ENCODE data around the gene MLST8. TPM values are rescaled to one million over a fixed set of nuclear protein-coding genes. Genes with fewer than 3 reads are reported as not detected.

Gene MLST8
- 35.7 and 38.7 TPM in 2 replicates for total RNA-seq

GRCh38 chr16:2205104-2205966 lies at the start of gene MLST8:
TSS of gene MLST8 (plus strand) at chr16:2205454. CDS start at chr16:2206086, 632 bp downstream.
- Mint-ChIP-seq H3K27ac (peak within 1 kb of the TSS; percentile 86), H3K4me3 (peak within 1 kb of the TSS; percentile 84), H3K4me1 (peaks cover 19% of the 10 kb centered on the region), H3K36me3 (ENCODE audit: low read depth) (peaks cover 26% of the 10 kb centered on the region), H3K9me3 (no peaks in the 10 kb centered on the region), H3K27me3 (no peaks in the 10 kb centered on the region)
- ChIA-PET POLR2A (interaction anchor here (0.9 to 5.8 kb wide), 11 partner anchors 10 to 247 kb away, joined by 3 to 62 read pairs (median 4); partner anchors contain the start of genes ECI1, NPW, NTHL1 and PGP), CTCF (interaction anchor here (0.9 to 1.0 kb wide), 2 partner anchors 9 to 46 kb away, joined by 3 read pairs; partner anchors contain the start of genes CASKIN1 and ECI1)
- peak; percentile 99 for DNase-seq
- peak; percentile 90 for ATAC-seq (ENCODE audit: low read depth)
- intact Hi-C loops (cut with micrococcal nuclease), result loop anchor here (1.0 to 5.0 kb wide), 4 partner anchors 10 to 198 kb away; partner anchors contain the start of genes E4F1, NTHL1, TSC2 and ZNF598
- no peak for TF ChIP-seq CTCF (IDR thresholded peaks at IDR 0.05)

GRCh38 chr16:2155977-2156848 lies 49.0 kb upstream of the MLST8 start:
- Mint-ChIP-seq H3K36me3 (ENCODE audit: low read depth) (peaks cover 42% of the 10 kb centered on the region), H3K9me3 (no peaks in the 10 kb centered on the region), H3K4me3 (peak overlapping the region; percentile 95), H3K27me3 (no peaks in the 10 kb centered on the region), H3K4me1 (peaks cover 73% of the 10 kb centered on the region), H3K27ac (peak overlapping the region; percentile 83)
- intact Hi-C loops (cut with micrococcal nuclease), result no loop called here
- ATAC-seq (ENCODE audit: low read depth), result no peak
- ChIA-PET CTCF (interaction anchor here (1.2 to 5.4 kb wide), 5 partner anchors 10 to 152 kb away, joined by 3 to 28 read pairs (median 10); partner anchors contain the start of gene ECI1), POLR2A (interaction anchor here (0.6 to 6.0 kb wide), 80 partner anchors 7 to 1520 kb away, joined by 3 to 62 read pairs (median 6); partner anchors contain the start of genes ABCA3, AMDHD2, CASKIN1 and CEMP1)
- no peak for TF ChIP-seq CTCF (IDR thresholded peaks at IDR 0.05)
- DNase-seq, result no peak

GRCh38 chr16:2156849-2157224 lies 48.4 kb upstream of the MLST8 start:
- intact Hi-C loops (cut with micrococcal nuclease), result no loop called here
- CTCF ChIA-PET, result interaction anchor here (2.8 kb wide), 1 partner anchor 94 kb away, joined by 10 read pairs; the partner anchor contains the start of gene ECI1
- ATAC-seq (ENCODE audit: low read depth), result no peak
- peak overlapping the region; percentile 95 for H3K4me3 Mint-ChIP-seq
- H3K4me1 Mint-ChIP-seq, result peaks cover 71% of the 10 kb centered on the region
- H3K27ac Mint-ChIP-seq, result no peak overlapping the region
- POLR2A ChIA-PET, result interaction anchor here (0.7 to 3.4 kb wide), 7 partner anchors 11 to 318 kb away, joined by 3 to 46 read pairs (median 6); partner anchors contain the start of genes RPS2 and TBC1D24
- H3K36me3 Mint-ChIP-seq (ENCODE audit: low read depth), result peaks cover 36% of the 10 kb centered on the region
- no peaks in the 10 kb centered on the region for H3K9me3 Mint-ChIP-seq
- no peak for TF ChIP-seq CTCF (IDR thresholded peaks at IDR 0.05)
- DNase-seq, result no peak
- no peaks in the 10 kb centered on the region for H3K27me3 Mint-ChIP-seq

- ChIA-PET CTCF (no interaction called here), POLR2A (no interaction called here)
- Mint-ChIP-seq H3K9me3 (no peaks in the 10 kb centered on the region), H3K4me1 (peaks cover 64% of the 10 kb centered on the region), H3K4me3 (peak overlapping the region; percentile 95), H3K27ac (no peak overlapping the region), H3K27me3 (no peaks in the 10 kb centered on the region), H3K36me3 (ENCODE audit: low read depth) (peaks cover 30% of the 10 kb centered on the region)
- ATAC-seq (ENCODE audit: low read depth) (no peak), DNase-seq (no peak)
- intact Hi-C loops (cut with micrococcal nuclease), result no loop called here
- TF ChIP-seq CTCF (IDR thresholded peaks at IDR 0.05), result no peak
These were observed 47.6 kb upstream of the MLST8 start for GRCh38 chr16:2157480-2158261.
